ENCODE data around the gene SMG6. TPM values are rescaled to one million over a fixed set of nuclear protein-coding genes. Genes with fewer than 3 reads are reported as not detected.

Gene SMG6
- total RNA-seq, 1 experiment from 2014 or later, result 25.6 TPM

DNA sequence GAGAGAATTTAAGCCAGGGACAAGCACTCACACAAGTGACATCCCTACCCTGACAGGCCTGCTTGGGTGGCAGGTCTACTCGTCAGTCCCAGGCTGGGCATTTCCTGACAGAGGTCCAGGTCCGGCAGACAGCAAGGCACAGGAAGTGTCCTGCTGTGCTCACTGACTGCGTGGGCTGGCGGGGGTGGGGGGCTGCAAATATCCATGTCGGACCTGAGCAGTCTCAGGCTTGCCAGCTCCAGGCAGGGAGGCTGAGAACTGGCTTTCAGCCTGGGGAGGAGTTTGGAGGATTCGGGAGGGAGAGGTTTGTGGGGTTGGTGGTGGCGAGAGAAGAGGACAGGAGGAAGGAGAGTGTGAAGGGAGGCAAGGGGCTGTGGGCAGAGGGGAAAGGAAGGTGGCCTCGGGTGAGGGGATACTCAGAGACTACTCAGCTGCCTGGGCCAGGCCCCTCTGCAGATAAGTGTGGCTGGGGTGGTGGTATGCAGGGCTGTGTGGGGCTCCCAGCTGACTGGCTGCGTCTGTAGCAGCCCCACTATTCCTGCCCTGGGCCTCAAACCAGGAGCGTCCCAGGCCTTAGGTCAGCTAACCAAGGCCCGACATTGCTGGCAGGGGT, 240.9 kb downstream of the SMG6 start:
- peaks cover 35% of the 10 kb centered on the region for H3K27me3 Mint-ChIP-seq (ENCODE audit: low read depth)
- ATAC-seq (peak; percentile 1; the same call in 1 of the 2 replicates), DNase-seq (ENCODE audit: low spot score) (no peak)
- peak overlapping the region; percentile 37; the same call in 1 of the 2 replicates for H3K27ac Mint-ChIP-seq
- TF ChIP-seq TCF7 (CRISPR knock-in tag; IDR thresholded peaks at IDR 0.05; ENCODE audit: low read depth) (no peak), SP1 (CRISPR knock-in tag; conservative IDR thresholded peaks at IDR 0.05) (no peak), SOX15 (CRISPR knock-in tag; IDR thresholded peaks at IDR 0.05) (no peak), E2F5 (CRISPR knock-in tag; IDR thresholded peaks at IDR 0.05) (no peak), GABPB1 (CRISPR knock-in tag; IDR thresholded peaks at IDR 0.05) (no peak), IRF2 (CRISPR knock-in tag; IDR thresholded peaks at IDR 0.05; ENCODE audit: borderline replicate concordance, low read depth) (no peak), ARID4B (CRISPR knock-in tag; IDR thresholded peaks at IDR 0.05; ENCODE audit: borderline replicate concordance) (no peak), ZNF317 (CRISPR knock-in tag; IDR thresholded peaks at IDR 0.05; ENCODE audit: borderline replicate concordance, low read depth) (no peak), JAZF1 (CRISPR knock-in tag; IDR thresholded peaks at IDR 0.05) (no peak), RORB (CRISPR knock-in tag; IDR thresholded peaks at IDR 0.05) (no peak), NFE2L1 (CRISPR knock-in tag; IDR thresholded peaks at IDR 0.05) (no peak), TEAD1 (CRISPR knock-in tag; IDR thresholded peaks at IDR 0.05) (no peak), CREM (CRISPR knock-in tag; IDR thresholded peaks at IDR 0.05) (no peak), ZNF138 (CRISPR knock-in tag; conservative IDR thresholded peaks at IDR 0.05) (no peak), ELF4 (CRISPR knock-in tag; IDR thresholded peaks at IDR 0.05; ENCODE audit: low read depth) (no peak), CDX4 (CRISPR knock-in tag; IDR thresholded peaks at IDR 0.05; ENCODE audit: borderline replicate concordance) (no peak), MYBL2 (CRISPR knock-in tag; IDR thresholded peaks at IDR 0.05) (no peak), ATF1 (CRISPR knock-in tag; IDR thresholded peaks at IDR 0.05) (no peak), MAX (CRISPR knock-in tag; IDR thresholded peaks at IDR 0.05) (no peak)
- TF ChIP-seq, protein P1, sequence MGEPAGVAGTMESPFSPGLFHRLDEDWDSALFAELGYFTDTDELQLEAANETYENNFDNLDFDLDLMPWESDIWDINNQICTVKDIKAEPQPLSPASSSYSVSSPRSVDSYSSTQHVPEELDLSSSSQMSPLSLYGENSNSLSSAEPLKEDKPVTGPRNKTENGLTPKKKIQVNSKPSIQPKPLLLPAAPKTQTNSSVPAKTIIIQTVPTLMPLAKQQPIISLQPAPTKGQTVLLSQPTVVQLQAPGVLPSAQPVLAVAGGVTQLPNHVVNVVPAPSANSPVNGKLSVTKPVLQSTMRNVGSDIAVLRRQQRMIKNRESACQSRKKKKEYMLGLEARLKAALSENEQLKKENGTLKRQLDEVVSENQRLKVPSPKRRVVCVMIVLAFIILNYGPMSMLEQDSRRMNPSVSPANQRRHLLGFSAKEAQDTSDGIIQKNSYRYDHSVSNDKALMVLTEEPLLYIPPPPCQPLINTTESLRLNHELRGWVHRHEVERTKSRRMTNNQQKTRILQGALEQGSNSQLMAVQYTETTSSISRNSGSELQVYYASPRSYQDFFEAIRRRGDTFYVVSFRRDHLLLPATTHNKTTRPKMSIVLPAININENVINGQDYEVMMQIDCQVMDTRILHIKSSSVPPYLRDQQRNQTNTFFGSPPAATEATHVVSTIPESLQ (CRISPR knock-in tag; IDR thresholded peaks at IDR 0.05), result no peak
- ChIA-PET POLR2A (no interaction called here), CTCF (interaction anchor here (1.1 to 11.0 kb wide), 2 partner anchors 6 to 182 kb away, joined by 4 to 96 read pairs; partner anchors contain the start of gene HIC1)
- H3K4me1 Mint-ChIP-seq, result peaks cover 36% of the 10 kb centered on the region
- H3K4me3 Mint-ChIP-seq, result no peak overlapping the region; the same call in 1 of the 2 replicates
- H3K9me3 Mint-ChIP-seq, result no peaks in the 10 kb centered on the region
- H3K36me3 Mint-ChIP-seq, result peaks cover 3% of the 10 kb centered on the region

Measured in WTC11 (cell line).